ENCODE data around the gene KAT6B. TPM values are rescaled to one million over a fixed set of nuclear protein-coding genes. Genes with fewer than 3 reads are reported as not detected.

Gene KAT6B
- total RNA-seq, 4 donors from 2014 or later = 34.2 to 84.2 (median 47.3) TPM

- H3K36me3 ChIP-seq = no peaks in the 10 kb centered on the region
- H3K27ac ChIP-seq = no peak overlapping the region
- H3K27me3 ChIP-seq = no peaks in the 10 kb centered on the region
- H3K4me1 ChIP-seq = peaks cover 10% of the 10 kb centered on the region
- no peak for DNase-seq (ENCODE audit: low spot score in 2 of 2)
- TF ChIP-seq, protein P1, sequence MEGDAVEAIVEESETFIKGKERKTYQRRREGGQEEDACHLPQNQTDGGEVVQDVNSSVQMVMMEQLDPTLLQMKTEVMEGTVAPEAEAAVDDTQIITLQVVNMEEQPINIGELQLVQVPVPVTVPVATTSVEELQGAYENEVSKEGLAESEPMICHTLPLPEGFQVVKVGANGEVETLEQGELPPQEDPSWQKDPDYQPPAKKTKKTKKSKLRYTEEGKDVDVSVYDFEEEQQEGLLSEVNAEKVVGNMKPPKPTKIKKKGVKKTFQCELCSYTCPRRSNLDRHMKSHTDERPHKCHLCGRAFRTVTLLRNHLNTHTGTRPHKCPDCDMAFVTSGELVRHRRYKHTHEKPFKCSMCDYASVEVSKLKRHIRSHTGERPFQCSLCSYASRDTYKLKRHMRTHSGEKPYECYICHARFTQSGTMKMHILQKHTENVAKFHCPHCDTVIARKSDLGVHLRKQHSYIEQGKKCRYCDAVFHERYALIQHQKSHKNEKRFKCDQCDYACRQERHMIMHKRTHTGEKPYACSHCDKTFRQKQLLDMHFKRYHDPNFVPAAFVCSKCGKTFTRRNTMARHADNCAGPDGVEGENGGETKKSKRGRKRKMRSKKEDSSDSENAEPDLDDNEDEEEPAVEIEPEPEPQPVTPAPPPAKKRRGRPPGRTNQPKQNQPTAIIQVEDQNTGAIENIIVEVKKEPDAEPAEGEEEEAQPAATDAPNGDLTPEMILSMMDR (IDR thresholded peaks at IDR 0.05) = no peak
- TF ChIP-seq EP300 (IDR thresholded peaks at IDR 0.05) (no peak), POLR2AphosphoS5 (IDR thresholded peaks at IDR 0.05) (no peak), POLR2A (IDR thresholded peaks at IDR 0.05) (no peak)
- 96% methylated on average over 2 of the region's 2 CpGs for WGBS
- no peak overlapping the region for H3K4me3 ChIP-seq
- no peaks in the 10 kb centered on the region for H3K9me3 ChIP-seq
These were observed 142.7 kb downstream of the KAT6B start for GRCh38 chr10:74969093-74969492.

- no peak for DNase-seq (ENCODE audit: low spot score in 2 of 2)
- Histone ChIP-seq H3K36me3 (no peaks in the 10 kb centered on the region), H3K27me3 (no peaks in the 10 kb centered on the region), H3K4me1 (peaks cover 10% of the 10 kb centered on the region), H3K27ac (no peak overlapping the region), H3K9me3 (no peaks in the 10 kb centered on the region), H3K4me3 (no peak overlapping the region)
- WGBS = 95% methylated on average over 4 of the region's 4 CpGs
- TF ChIP-seq EP300 (IDR thresholded peaks at IDR 0.05) (no peak), POLR2A (IDR thresholded peaks at IDR 0.05) (no peak), POLR2AphosphoS5 (IDR thresholded peaks at IDR 0.05) (no peak)
- TF ChIP-seq, protein P1 (IDR thresholded peaks at IDR 0.05) = no peak
These were observed 143.1 kb downstream of the KAT6B start for GRCh38 chr10:74969530-74969929.

DNA sequence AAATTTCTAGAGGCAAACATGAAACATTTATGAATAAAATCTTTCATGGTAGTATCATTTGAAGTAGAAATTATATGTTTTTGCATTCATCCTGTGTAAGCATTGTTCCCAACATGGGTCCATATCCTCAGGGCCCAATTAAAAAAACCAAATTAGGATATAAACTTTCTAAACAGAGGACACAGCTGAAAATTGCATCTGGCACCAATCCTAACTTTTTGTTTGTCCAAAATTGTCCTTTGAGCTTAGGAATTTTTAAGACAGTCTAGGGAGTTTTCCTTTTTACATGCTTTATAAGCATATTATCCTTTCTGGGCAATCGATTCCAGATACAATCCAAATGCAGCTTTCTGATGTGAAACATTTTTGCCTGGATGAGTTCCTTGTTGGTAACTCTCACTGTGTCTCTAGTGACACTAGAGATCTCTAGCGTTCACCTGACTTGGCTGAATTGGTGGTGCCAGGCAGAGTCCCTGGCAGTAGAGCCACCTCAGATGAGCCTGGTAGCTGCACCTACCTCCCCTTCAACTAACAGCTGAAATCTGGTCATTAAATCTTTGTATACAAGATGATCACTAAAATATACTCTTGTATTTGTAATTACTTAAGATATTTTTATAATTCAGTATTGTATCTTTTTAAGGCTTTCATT lies 147.5 kb downstream of the KAT6B start:
- Histone ChIP-seq H3K36me3 (peaks cover 25% of the 10 kb centered on the region), H3K4me1 (peaks cover 4% of the 10 kb centered on the region), H3K4me3 (no peak overlapping the region), H3K9me3 (no peaks in the 10 kb centered on the region), H3K27ac (no peak overlapping the region), H3K27me3 (no peaks in the 10 kb centered on the region)
- TF ChIP-seq POLR2A (IDR thresholded peaks at IDR 0.05) (no peak), POLR2AphosphoS5 (IDR thresholded peaks at IDR 0.05) (no peak), EP300 (IDR thresholded peaks at IDR 0.05) (no peak)
- TF ChIP-seq, protein P1 (IDR thresholded peaks at IDR 0.05) = no peak
- DNase-seq (ENCODE audit: low spot score in 2 of 2) = no peak
- WGBS = 56% methylated on average over 2 of the region's 2 CpGs

DNA sequence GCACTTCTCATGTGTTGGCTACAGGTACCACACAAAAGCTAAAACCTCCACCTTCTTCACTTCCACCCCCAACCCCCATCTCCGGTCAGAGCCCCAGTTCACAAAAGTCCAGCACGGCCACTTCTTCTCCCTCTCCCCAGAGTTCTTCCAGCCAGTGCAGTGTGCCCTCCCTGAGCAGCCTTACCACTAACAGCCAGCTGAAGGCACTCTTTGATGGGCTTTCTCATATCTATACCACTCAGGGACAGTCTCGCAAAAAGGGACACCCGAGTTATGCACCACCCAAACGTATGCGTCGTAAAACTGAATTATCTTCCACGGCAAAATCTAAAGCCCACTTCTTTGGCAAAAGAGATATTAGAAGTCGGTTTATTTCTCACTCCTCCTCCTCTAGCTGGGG lies 149.4 kb downstream of the KAT6B start:
- Histone ChIP-seq H3K4me1 (peaks cover 3% of the 10 kb centered on the region), H3K27me3 (no peaks in the 10 kb centered on the region), H3K4me3 (no peak overlapping the region), H3K27ac (no peak overlapping the region), H3K36me3 (peaks cover 25% of the 10 kb centered on the region), H3K9me3 (no peaks in the 10 kb centered on the region)
- TF ChIP-seq POLR2AphosphoS5 (IDR thresholded peaks at IDR 0.05) (no peak), POLR2A (IDR thresholded peaks at IDR 0.05) (no peak), EP300 (IDR thresholded peaks at IDR 0.05) (no peak)
- TF ChIP-seq, protein P1 (IDR thresholded peaks at IDR 0.05) = no peak
- WGBS = 98% methylated on average over 9 of the region's 9 CpGs
- no peak for DNase-seq (ENCODE audit: low spot score in 2 of 2)

GRCh38 chr10:74976565-74976964 lies 150.2 kb downstream of the KAT6B start:
- DNase-seq (ENCODE audit: low spot score in 2 of 2) = no peak
- Histone ChIP-seq H3K4me3 (no peak overlapping the region), H3K4me1 (peaks cover 3% of the 10 kb centered on the region), H3K27me3 (no peaks in the 10 kb centered on the region), H3K27ac (no peak overlapping the region), H3K36me3 (peaks cover 27% of the 10 kb centered on the region), H3K9me3 (no peaks in the 10 kb centered on the region)
- TF ChIP-seq EP300 (IDR thresholded peaks at IDR 0.05) (no peak), POLR2AphosphoS5 (IDR thresholded peaks at IDR 0.05) (no peak), POLR2A (IDR thresholded peaks at IDR 0.05) (no peak)
- TF ChIP-seq, protein P1 (IDR thresholded peaks at IDR 0.05) = no peak
- 97% methylated on average over 6 of the region's 6 CpGs for WGBS
